Measurements from ENCODE around the gene TPST1. TPM values are rescaled to one million over a fixed set of nuclear protein-coding genes. Genes with fewer than 3 reads are reported as not detected.

TPST1 gene
- total RNA-seq, 1 donor from 2014 or later: 6.0 TPM

DNA sequence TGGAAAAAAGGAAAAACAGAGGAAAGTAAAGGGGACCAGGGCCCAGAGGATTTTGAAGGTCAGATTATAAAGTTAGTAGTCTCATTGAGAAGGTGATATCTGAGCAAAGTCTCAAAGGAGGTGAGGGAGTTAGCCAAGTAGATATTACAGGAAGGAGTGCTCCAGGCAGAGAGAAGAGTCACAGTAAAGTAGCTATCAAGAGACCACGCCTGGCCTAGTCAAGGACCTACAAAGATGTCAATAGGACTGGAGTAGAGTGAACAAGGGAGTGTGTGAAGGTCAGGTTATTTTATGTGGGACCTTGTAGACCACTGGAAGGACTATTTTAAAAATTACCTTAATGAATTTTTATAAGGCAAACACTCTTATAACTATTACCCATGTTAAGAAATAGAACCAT is 64.8 kb downstream of the TPST1 start:
- ATAC-seq (no peak), DNase-seq (no peak)
- intact Hi-C loops (cut with micrococcal nuclease): no loop called here

DNA sequence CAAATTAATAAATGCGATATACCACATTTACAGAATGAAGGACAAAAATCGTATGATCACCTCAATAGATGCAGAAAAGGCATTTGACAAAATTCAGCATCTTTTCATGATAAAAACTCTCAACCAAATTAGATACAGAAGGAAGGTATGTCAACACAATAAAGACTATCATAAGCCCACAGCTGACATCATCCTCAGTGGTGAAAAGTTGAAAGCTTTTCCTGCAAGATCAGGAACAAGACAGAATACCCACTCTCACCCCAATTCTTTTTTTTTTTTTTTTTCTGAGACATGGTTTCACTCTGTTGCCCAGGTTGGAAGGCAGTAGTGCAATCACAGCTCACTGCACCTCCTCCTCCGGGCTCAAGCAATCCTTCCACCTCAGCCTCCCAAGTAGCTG is 67.2 kb downstream of the TPST1 start:
- intact Hi-C loops (cut with micrococcal nuclease): no loop called here
- DNase-seq (no peak), ATAC-seq (no peak)

DNA sequence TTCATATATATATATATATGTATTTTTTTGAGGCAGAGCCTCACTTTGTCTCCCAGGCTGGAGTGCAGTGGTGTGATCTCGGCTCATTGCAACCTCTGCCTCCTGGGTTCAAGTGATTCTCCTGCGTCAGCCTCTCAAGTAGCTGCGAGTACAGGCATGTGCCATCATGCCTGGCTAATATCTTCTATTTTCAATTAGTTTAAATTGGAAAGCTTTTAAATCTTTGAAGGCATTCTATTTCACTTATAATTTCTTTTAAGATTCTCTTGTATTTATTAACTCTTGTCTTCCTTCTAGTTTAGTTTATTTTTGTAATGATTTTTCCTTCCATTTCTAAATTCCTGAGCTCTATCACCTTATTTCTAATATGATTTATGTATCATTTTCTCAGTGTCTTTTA is 71.2 kb downstream of the TPST1 start:
- ATAC-seq (no peak), DNase-seq (no peak)
- intact Hi-C loops (cut with micrococcal nuclease): no loop called here

DNA sequence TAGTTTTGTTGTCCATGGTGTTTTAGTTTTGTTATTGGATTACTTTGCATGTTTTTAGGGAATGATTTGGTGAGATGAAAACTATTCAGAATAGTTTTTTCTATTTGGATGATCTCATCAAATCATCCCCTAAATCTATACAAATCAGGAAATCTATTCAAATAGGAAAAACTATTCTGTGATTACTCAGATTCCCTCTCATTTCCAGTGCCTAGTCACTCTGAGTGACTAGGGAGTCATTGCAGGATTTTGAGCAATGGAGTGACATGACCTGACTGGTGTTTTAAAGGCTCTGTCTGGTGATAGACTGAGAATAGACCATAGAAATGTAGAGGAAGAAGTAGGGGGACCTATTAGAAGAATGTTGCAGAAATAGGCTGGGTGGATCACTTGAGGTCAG is 72.4 kb downstream of the TPST1 start:
- intact Hi-C loops (cut with micrococcal nuclease): no loop called here
- DNase-seq: no peak
- no peak for ATAC-seq

DNA sequence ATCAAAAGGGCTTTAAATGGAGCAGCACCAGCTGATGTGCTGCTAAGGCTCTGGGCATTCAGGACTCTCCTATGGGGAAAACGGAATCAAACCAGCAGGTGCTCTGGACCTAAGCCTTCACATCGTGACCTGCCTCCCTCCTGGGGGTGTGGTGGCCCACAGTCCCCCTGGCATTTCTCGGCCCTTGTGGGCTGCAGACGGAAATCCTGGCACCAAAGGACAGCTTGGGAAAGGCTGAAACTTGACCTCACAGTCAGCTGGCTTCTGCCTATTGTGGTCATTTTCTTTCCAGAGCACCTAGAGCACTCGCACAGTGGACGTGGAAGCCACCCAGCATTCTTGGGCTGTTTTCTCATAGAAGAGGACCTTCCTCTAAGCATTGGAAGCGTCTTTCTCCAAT is 74.8 kb downstream of the TPST1 start:
- DNase-seq: no peak
- no peak for ATAC-seq
- intact Hi-C loops (cut with micrococcal nuclease): no loop called here

DNA sequence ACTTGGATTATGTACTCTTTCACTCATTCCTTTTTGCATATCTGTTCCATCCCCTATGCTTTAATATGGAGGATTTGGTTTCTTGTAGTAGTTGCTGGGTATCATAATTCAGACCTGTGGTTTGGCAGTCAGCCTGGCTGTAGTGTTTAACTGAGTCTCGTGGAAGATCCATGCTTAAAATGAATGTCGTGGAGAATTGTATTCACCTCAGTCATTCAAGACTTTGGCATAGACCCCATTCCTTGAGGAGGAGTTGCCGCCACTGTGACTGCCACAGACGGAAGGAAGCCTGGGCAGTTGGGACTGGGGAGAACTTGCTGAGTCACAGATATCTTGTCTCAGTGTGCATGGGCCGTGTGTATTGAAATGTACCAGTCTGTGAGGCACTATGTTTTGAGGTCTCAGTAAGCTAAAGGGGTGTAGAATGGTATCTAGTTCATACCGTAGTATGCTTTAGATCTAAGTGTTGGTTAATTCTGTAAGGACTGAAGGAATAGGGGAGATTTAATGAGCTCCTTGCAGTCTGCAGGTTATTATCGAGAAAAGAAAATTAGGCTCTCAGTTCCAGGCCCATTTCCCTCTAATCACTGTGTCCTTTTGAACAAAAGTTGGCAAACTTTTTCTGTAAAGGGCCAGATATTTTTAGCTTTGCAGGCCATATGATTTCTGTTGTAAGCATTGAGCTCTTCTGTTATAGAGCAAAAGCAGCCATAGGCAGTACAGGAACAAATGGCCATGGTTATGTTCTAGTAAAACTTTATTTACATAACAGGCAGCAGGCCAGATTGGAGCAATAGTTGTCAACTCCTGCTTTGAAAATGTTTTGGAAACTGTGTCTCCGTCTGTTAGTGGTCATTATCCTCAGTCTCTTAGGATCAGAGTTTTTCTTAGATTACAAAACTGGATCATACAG is 76.8 kb downstream of the TPST1 start:
- intact Hi-C loops (cut with micrococcal nuclease): no loop called here
- DNase-seq: peak; percentile 15
- peak; percentile 60 for ATAC-seq

DNA sequence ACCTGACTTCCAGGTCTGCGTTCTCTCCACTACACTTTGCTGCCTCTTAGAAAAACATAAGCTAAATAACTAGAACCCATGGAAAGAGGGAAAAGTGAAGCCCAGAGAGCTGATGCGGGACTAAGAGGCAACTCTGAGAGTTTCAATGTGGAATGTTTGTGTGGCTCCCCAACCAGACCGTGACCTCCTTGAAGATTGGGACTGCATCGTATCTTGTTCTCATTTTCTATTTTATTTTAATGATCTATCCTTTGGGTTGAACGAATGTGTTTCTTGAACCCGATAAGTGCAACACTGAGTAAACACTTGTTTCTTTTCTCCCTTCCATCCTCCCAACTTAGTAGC is 77.4 kb downstream of the TPST1 start:
- intact Hi-C loops (cut with micrococcal nuclease): no loop called here
- ATAC-seq (no peak), DNase-seq (no peak)

DNA sequence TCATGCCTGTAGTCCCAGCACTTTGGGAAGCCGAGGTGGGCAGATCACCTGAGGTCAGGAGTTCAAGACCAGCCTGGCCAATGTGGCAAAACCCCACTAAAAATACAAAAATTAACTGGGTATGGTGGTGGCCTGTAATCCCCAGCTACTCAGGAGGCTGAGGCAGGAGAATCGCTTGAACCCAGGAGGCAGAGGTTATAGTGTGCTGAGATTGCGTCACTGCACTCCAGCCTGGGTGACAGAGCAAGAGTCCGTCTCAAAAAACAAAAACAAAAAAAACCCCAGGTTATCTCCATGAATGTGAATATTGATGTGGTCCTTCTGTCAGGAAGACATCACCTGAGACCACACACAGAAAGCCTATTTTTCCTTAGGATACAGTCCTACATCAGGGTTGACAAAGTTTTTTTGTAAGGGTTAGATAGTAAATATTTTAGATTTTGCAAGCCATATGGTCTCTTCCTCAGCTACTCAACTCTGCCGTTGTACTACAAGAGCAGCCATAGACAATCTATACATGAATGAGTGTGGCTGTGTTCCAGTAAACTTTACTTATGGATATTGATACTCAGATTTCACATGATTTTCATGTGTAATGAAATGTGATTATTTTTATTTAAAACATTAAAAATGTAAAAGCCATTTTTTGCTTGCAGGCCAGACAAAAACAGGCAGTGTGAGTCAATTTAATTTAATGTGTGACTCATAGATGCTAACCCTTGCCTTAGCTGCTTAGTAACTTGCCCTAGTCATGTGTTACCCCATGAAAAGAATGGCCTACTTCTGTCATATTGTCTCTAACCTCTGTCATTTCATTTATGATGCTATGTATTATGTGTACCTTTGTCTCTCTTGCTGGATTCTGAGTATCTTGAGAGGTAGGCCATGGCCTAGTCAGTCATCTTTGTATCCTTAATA is 78.1 kb downstream of the TPST1 start:
- intact Hi-C loops (cut with micrococcal nuclease): no loop called here
- DNase-seq (no peak), ATAC-seq (no peak)

DNA sequence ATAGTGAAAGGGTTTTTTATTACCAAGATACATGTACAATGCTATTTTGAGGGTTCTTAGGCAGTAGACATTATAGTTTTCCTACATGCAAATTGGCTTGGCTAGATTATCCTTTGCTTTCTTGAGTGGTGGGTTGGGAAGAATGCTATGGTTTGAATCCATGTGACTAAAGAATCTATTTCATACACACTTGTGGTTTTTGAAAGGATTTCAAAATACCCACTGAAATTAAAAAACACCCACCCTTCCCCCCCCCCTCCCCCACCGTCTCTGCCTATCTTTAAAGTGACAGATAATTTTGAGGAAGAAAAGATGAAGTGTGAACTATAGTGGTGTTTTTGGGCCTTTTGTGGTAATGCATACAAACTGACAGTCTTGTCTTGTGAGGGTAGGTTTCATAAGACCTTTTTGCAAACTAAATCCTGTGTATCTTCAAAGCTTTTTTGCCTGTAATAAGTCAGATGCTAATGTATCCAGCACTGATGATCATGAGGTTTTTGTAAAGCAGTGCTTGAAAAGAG is 90.9 kb downstream of the TPST1 start:
- intact Hi-C loops (cut with micrococcal nuclease): no loop called here
- no peak for ATAC-seq
- no peak for DNase-seq

DNA sequence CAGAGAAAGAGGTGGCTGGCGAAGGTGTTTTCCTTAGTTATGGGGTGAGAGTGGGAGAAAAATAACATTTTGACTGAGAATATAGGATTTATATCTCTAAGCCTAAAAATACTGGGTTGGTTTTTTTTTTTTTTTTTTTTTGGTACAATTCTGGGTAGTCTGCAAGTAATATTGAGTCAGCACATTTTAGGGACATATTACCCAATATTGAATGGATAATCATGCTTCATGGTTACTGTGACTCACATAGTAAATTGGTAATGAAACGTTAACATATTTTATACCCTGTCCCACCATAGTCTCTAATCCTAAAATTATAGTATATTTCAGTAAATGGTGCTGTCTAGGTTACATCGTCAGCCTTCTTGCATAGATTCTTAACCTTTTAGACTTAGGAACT is 91.4 kb downstream of the TPST1 start:
- DNase-seq (no peak), ATAC-seq (no peak)
- intact Hi-C loops (cut with micrococcal nuclease): no loop called here

DNA sequence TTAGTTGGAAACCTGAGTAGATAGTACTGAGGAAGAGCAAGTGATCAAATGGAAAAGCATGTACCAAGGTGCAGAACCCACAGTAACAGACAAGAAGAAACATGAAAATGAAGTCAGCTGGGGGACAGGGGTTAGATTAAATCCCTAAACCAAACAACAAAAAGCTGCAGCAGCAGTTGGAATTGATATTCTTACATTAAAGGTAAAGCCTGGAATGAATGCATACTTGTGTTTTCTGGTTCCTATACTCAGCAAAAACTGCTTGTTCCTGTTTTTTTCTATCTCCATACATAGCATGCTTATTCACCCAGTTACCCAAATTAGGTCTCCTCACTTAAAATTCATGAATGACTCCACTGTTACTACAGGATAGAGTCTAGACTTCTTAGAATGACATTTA is 92.4 kb downstream of the TPST1 start:
- intact Hi-C loops (cut with micrococcal nuclease): no loop called here
- DNase-seq: no peak
- ATAC-seq: no peak

DNA sequence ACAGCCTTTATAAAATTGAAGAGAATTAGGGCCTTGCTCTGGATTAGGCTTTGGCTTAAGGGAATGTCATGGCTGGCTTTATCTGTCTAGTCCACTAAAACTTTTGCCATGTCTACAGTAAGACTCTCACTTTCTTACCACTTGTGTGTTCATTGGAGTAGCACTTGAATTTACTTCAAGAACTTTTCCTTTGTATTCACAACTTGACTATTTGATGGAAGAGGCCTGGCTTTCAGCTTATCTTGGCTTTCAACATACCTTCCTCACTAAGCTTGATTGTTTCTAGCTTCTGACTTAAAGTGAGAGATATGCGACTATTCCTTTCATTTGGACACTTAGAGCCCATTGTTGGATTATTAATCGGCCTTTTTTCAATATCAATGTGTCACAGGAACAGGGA is 96.1 kb downstream of the TPST1 start:
- ATAC-seq: no peak
- intact Hi-C loops (cut with micrococcal nuclease): no loop called here

DNA sequence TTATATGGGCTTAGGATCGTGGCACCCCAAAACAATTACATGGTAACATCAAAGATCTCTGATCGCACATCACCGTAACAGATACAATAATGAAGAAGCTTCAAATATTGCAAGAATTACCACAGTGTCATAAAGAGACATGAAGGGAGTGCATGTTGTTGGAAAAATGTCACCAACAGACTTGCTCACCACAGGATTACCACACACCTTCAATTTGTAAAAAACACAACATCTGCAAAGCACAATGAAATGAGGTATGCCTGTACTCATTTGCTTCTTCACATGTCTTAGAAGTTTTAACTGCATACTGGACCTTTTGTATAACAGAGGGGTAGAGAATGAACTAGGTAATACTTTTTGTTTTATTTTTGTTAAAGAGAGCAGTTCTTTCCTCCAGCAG is 96.6 kb downstream of the TPST1 start:
- intact Hi-C loops (cut with micrococcal nuclease): no loop called here
- no peak for DNase-seq
- ATAC-seq: no peak

More for the DNA sequence above, 96.1 kb downstream of the TPST1 start:
- no peak for DNase-seq

DNA sequence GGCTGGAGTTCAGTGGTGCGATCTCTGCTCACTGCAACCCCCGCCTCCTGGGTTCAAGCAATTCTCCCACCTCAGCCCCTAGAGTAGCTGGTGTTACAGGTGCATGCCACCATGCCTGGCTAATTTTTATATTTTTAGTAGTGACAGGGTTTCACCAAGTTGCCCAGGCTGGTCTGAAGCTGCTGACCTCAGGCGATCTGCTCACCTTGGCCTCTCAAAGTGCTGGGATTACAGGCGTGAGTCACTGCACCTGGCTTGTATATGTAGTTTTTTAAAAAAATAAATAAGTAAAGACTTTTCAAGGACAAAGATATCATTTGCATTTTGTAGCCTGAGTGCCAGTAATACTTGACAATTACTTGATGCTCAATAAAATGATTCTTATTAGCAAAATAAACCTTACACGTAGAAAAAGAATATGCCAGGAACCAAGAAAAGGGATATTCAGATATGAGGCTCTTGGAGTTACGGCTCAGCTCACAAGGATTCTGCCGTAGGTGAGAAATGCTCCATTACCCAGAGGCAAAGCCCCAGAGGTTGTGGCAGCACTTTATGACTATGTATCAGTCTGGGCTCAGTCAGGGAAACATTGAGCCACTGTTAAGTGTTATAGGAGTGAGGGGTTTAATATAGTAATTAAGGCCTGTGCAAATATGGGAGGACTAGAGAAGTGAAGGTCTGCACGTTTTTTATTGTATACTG is 98.5 kb downstream of the TPST1 start:
- DNase-seq (no peak), ATAC-seq (no peak)
- intact Hi-C loops (cut with micrococcal nuclease): no loop called here

DNA sequence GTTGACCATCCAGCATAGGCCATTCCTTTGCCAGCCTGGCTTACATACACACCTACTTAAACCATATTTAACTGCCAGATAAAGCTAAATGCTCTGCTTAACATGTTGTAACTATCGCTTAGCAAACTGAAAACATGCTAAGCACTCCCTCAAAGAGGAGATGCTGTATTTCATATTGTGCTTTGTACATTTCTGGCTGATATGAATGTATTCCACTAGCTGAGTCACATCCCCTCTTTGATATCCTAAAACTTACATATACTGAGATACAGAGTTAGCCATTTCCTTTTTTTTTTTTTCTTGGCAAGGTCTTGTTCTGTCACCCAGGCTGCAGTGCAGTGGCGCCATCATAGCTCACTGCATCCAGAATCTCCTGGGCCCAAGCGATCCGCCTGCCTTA is 99.4 kb downstream of the TPST1 start:
- ATAC-seq (no peak), DNase-seq (no peak)
- intact Hi-C loops (cut with micrococcal nuclease): no loop called here

DNA sequence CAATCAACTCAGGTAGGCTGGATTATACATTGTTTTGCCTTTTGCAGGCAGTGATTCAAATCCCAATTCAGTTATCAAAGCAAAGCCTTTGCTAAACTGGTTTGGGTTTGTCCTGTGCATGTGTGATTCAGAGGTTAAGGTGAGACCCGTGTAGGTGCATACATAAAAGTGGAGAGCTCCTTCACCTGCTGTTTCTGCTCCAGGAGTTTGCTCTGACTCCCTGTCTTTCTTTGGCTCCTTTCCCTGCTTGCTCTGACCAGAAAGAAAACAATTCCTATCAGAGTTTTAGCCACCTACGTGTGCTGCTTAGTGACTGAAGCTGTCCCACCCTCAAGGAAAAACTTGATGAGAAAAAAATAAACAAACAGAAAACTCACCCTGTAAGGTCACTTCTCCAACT is 101.1 kb downstream of the TPST1 start:
- intact Hi-C loops (cut with micrococcal nuclease): no loop called here
- DNase-seq (no peak), ATAC-seq (no peak)

DNA sequence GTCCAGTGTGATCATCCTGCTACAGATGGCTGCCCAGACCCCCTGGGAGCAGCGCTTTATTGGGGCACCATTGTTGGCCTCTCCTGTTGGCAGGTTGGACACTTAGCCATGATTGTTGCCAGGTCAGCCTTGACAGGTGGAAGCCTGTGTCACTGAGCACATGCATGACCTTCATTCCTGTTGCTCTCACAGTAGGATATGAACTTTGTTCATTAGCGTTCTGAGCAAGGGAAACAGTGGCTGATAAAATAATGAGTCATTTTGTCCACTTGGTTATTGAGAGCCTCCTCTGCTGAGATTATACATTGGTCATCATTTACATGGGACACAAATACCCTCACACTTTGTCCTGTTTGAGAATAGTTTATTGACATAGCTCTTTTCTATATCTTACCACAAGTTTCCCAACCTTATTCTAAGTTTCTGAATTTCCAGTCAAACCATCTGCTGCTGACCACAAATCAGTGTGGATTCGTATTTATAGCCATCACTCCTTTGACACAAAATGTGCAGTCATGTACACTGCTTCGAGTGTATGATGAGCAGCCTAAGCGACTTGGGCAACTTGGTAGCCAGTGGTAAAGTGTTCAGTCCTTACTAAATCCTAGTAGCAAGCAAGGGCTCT is 102.6 kb downstream of the TPST1 start:
- no peak for DNase-seq
- intact Hi-C loops (cut with micrococcal nuclease): no loop called here
- ATAC-seq: no peak

DNA sequence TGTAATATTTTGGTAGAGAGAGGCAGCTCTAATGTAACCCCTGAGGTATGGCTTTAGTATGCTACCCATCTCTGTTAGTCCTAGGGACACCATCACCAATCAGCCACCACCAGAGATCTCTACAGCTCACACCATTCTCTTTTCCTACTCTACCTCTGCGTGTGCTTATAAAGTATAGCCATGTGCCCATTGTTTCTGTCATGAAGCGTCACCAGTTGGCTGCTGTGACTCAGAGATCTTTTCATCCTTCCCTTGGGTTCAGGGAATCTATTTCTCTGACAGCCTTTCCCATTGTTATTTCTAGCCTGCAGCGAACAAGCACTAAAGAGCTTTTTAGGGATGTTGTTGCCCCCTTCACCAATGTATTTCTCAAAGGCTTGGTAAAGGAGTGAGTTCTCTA is 103.3 kb downstream of the TPST1 start:
- no peak for ATAC-seq
- intact Hi-C loops (cut with micrococcal nuclease): no loop called here

DNA sequence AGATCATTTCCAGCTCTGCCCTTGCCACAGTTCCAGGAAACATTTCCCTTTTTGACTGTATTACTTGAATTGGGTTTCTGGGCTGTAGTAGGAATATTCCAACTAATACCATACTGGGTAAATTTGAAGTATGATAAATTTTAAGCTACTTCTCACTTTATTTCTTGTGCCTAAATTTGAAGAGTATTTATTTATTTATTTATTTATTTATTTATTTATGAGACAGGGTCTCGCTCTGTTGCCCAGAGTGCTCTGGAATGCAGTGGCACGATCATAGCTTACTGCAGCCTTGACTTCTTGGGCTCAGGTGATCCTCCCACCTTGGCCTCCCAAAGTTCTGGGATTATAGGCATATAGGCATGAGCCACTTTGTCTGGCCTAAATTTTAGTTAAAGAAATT is 105.5 kb downstream of the TPST1 start:
- intact Hi-C loops (cut with micrococcal nuclease): no loop called here
- DNase-seq (no peak), ATAC-seq (no peak)

More for the DNA sequence above, 103.3 kb downstream of the TPST1 start:
- DNase-seq: no peak

Measured in left ventricle myocardium superior (tissue), 1 donor.